Endothelial cell of umbilical vein (primary cell): Measurements from ENCODE around the gene BTBD2. TPM values are rescaled to one million over a fixed set of nuclear protein-coding genes. Genes with fewer than 3 reads are reported as not detected.

Experiments used
- BruUV-seq: library from RNA; stranded (reverse); fragments of 400-500 nt; replicated peaks from 2 replicates; lab custom pipeline; 2021; lab: Mats Ljungman, UMichigan
- CTCF ChIA-PET: fragments of 300-600, 350-600 bp; sonication (Branson Sonifier 250); formaldehyde crosslinking; loops from one replicate; lab custom pipeline; 2021; ENCODE audit warnings: antibody characterized with exemption, inconsistent platforms; lab: Charles Lee
- POLR2A ChIA-PET: fragments of 300-600, 350-600 bp; sonication (Branson Sonifier 250); formaldehyde crosslinking; loops from one replicate; lab custom pipeline; 2021; ENCODE audit warnings: antibody characterized with exemption, inconsistent platforms; lab: Charles Lee
- DNase-seq: peaks from one replicate; pipeline ENCODE4 v3.0.0-alpha.2; 2011; ENCODE audit warnings: low read depth, low spot score
- FAIRE-seq: peaks from 2 replicates; lab custom pipeline; 2011; peaks lifted over from hg19 to GRCh38; lab: Jason Lieb, UNC
- H2AFZ ChIP-seq: 2 replicates; pipeline ENCODE4 v1.6.0; 2012; ENCODE audit warnings: low read depth, low read length, control low read depth, inconsistent platforms
- H3K27ac ChIP-seq: 2 replicates; pipeline ENCODE4 v1.5.1; 2011; ENCODE audit warnings: low read depth, mild to moderate bottlenecking, control low read depth, low read length, moderate library complexity; ENCODE audit not compliant: insufficient read depth
- H3K27me3 ChIP-seq, 2 experiments: 2 replicates each; pipeline versions ENCODE4 v1.6.0 to v1.6.1; 2011; ENCODE audit warnings: low read length in 2 of 2, mixed read lengths in 1 of 2; ENCODE audit not compliant: control insufficient read depth in 2 of 2, insufficient read depth in 2 of 2
- H3K36me3 ChIP-seq, 2 experiments: 2 replicates in 1 of 2; 3 replicates in 1 of 2; pipeline ENCODE4 v1.5.1; 2011; ENCODE audit warnings: low read length in 2 of 2, mild to moderate bottlenecking in 1 of 2, moderate library complexity in 1 of 2; ENCODE audit not compliant: control insufficient read depth in 2 of 2, insufficient read depth in 2 of 2; ENCODE audit errors: extremely low read depth in 1 of 2
- H3K4me1 ChIP-seq: 3 replicates; pipeline ENCODE4 v1.5.1; 2011; ENCODE audit warnings: mild to moderate bottlenecking, low read length; ENCODE audit not compliant: control insufficient read depth, insufficient read depth; ENCODE audit errors: extremely low read depth
- H3K4me2 ChIP-seq: 2 replicates; pipeline ENCODE4 v1.6.1; 2011; ENCODE audit warnings: low read length, control low read depth, mixed read lengths; ENCODE audit not compliant: insufficient read depth
- H3K4me3 ChIP-seq, 3 experiments: fragments of 200-600 bp in 1 of 3; sonication (generic), shearing (Covaris generic) in 1 of 3; replicated peaks in 1 of 3; 2 replicates each; pipeline ENCODE4 v1.5.1; 2011 to 2016; ENCODE audit warnings: control low read depth in 3 of 3, low read length in 3 of 3, mild to moderate bottlenecking in 2 of 3, inconsistent platforms in 1 of 3, low read depth in 1 of 3, moderate library complexity in 1 of 3; ENCODE audit not compliant: insufficient read depth in 1 of 3
- H3K79me2 ChIP-seq: 2 replicates; pipeline ENCODE4 v1.6.0; 2012; ENCODE audit warnings: low read length, inconsistent platforms; ENCODE audit not compliant: control insufficient read depth, insufficient read depth
- H3K9ac ChIP-seq: replicated peaks from 2 replicates; pipeline ENCODE3; 2011; ENCODE audit warnings: low read length, control low read depth; ENCODE audit not compliant: insufficient read depth; ENCODE audit errors: extremely low read depth
- H3K9me1 ChIP-seq: replicated peaks from 3 replicates; pipeline ENCODE4 v1.6.0; 2011; ENCODE audit warnings: mild to moderate bottlenecking, low read length; ENCODE audit not compliant: control insufficient read depth, insufficient read depth; ENCODE audit errors: extremely low read depth
- H3K9me3 ChIP-seq: replicated peaks from 2 replicates; pipeline ENCODE4 v1.5.1; 2012; ENCODE audit warnings: low read length, inconsistent platforms; ENCODE audit not compliant: control insufficient read depth, insufficient read depth
- H4K20me1 ChIP-seq: replicated peaks from 2 replicates; pipeline ENCODE3; 2011; ENCODE audit warnings: mild to moderate bottlenecking, low read length; ENCODE audit not compliant: control insufficient read depth, insufficient read depth; ENCODE audit errors: extremely low read depth
- EZH2 ChIP-seq: IDR thresholded peaks from 2 replicates; pipeline ENCODE4 v1.6.1; 2012; ENCODE audit warnings: borderline replicate concordance, low read depth, mild to moderate bottlenecking, moderate library complexity, low read length, inconsistent platforms; ENCODE audit not compliant: severe bottlenecking
- FOS ChIP-seq: IDR thresholded peaks from 2 replicates; pipeline ENCODE4 v1.6.1; 2011; ENCODE audit warnings: mild to moderate bottlenecking, low read length, moderate library complexity, borderline replicate concordance; ENCODE audit not compliant: insufficient read depth
- GATA2 ChIP-seq: IDR thresholded peaks from 2 replicates; pipeline ENCODE4 v1.7.0; 2011; ENCODE audit warnings: low read depth, mild to moderate bottlenecking, moderate library complexity, mixed read lengths, low read length; ENCODE audit not compliant: insufficient read length, insufficient read depth
- JUN ChIP-seq: IDR thresholded peaks from 2 replicates; pipeline ENCODE4 v1.6.1; 2011; ENCODE audit warnings: borderline replicate concordance, low read depth; ENCODE audit not compliant: insufficient read length, insufficient read depth
- MYC ChIP-seq: IDR thresholded peaks from one replicate; pipeline ENCODE4 v1.6.1; 2011; ENCODE audit warnings: mild to moderate bottlenecking, low read depth, low read length
- POLR2A ChIP-seq: IDR thresholded peaks from 2 replicates; pipeline ENCODE4 v1.6.1; 2012; ENCODE audit warnings: low read depth, mild to moderate bottlenecking, control low read depth, low read length
- POLR2AphosphoS5 ChIP-seq: IDR thresholded peaks from 2 replicates; pipeline ENCODE4 v1.6.1; 2012; ENCODE audit warnings: low read depth, mild to moderate bottlenecking, control low read depth, low read length, moderate library complexity; ENCODE audit not compliant: insufficient read depth
- dilution Hi-C: fragments of 300-500 bp; cut with MboI; formaldehyde crosslinking; loops from one replicate; pipeline ENCODE4 v1.15.0; 2019; ENCODE audit warnings: low sequenced_read_pairs; ENCODE audit not compliant: extremely low pct_ligation_motif_present
- intact Hi-C: fragments of 100-400 bp; cut with micrococcal nuclease; formaldehyde crosslinking; loops from one replicate; pipeline ENCODE4 v1.10.0; 2022
- polyA plus RNA-seq, 4 experiments: library from polyadenylated mRNA; depleted of rRNA in 3 of 4; stranded (reverse) in 3 of 4; unstranded in 1 of 4; fragments of >200 nt; gene quantifications; 2 replicates each; pipeline versions ENCODE4 v1.2.1 to v1.2.3, GENCODE V29; 2011 to 2012; ENCODE audit warnings: missing spikeins in 1 of 4
- total RNA-seq: library from RNA; stranded (reverse); gene quantifications from 2 replicates; pipeline ENCODE4 v1.2.3, GENCODE V29; 2021
- TF ChIP-seq, protein P1 (sequence below), 2 donors: IDR thresholded peaks; 1 replicate in 1 of 2; 2 replicates in 1 of 2; pipeline ENCODE4 v1.5.1; 2011; ENCODE audit warnings: low read length in 2 of 2, mild to moderate bottlenecking in 2 of 2, moderate library complexity in 2 of 2, control low read depth in 1 of 2, inconsistent platforms in 1 of 2, low read depth in 1 of 2; ENCODE audit not compliant: insufficient read depth in 1 of 2; ENCODE audit errors: extremely low read depth in 1 of 2
- TF ChIP-seq, protein P2 (sequence below): IDR thresholded peaks from 2 replicates; pipeline ENCODE4 v1.6.1; 2011; ENCODE audit not compliant: insufficient read depth, insufficient read length

The BTBD2 gene
- total and polyA plus RNA-seq, 2 donors (not counting 3 experiments of a cell fraction or from before 2014, with no cell fraction given): 59.2 to 78.2 TPM

DNA sequence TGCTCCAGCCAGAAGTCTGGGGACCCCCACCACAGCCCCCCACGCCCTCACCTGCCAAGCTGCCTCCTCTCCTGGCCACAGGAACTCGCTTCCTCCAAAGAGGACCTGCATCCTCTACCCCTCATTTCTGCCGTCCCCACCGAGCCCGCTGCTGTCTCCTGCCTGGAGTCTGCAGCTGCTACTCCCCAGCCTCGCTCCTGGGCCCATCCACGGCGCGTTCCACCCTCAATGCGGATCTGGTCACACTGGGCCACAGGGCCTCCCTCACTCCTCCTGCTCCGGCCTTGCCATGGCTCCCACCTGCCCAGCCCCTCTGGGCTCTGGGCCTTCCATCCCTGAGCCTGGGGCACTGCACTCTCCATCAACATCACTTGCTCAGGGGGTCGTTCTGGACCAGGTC is 4.3 kb downstream of the BTBD2 start:
- intact Hi-C loops: no loop called here
- no TSS peak for BruUV-seq
- dilution Hi-C loops: no loop called here

DNA sequence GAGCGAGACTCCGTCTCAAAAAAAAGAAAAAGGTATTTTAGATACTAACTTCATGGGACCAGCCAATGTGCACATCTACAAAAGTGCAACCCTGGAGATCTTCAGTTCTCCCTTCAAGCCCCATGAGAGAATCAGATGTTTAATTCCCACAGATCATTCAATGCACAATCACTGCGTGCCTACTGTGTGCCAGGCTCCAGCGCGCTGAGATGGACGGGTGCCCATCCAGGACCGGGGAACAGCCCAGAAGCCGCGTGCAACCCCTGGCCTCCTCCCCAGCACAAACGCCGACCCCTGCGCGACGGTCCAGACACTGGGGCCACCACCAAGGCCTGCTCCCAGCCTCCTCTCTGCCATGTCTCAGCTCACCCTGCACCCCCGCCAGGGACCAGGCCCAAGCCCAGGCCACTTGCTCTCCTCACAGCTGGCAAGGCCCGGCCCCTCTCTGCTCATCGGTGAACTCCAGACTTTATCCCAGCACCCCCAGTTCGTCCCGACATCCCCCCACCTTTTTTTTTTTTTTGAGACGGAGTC is 5.3 kb downstream of the BTBD2 start:
- Histone ChIP-seq H3K4me3 (no peak overlapping the region), H4K20me1 (no peaks in the 10 kb centered on the region), H3K9me3 (no peaks in the 10 kb centered on the region), H3K36me3 (no peaks in the 10 kb centered on the region), H3K4me2 (no peak overlapping the region), H3K79me2 (peaks cover 14% of the 10 kb centered on the region), H2AFZ (no peak overlapping the region), H3K9me1 (no peaks in the 10 kb centered on the region), H3K27me3 (no peaks in the 10 kb centered on the region), H3K4me1 (no peaks in the 10 kb centered on the region), H3K9ac (no peak overlapping the region), H3K27ac (no peak overlapping the region)
- ChIA-PET CTCF (interaction anchor here (1.0 kb wide), 1 partner anchor 46 kb away, joined by 3 read pairs; no protein-coding TSS in a partner anchor), POLR2A (no interaction called here)
- no peak for DNase-seq
- BruUV-seq: no TSS peak
- TF ChIP-seq FOS (no peak), POLR2A (no peak), MYC (no peak), EZH2 (no peak), JUN (no peak), GATA2 (no peak), POLR2AphosphoS5 (no peak)
- TF ChIP-seq, protein P1, sequence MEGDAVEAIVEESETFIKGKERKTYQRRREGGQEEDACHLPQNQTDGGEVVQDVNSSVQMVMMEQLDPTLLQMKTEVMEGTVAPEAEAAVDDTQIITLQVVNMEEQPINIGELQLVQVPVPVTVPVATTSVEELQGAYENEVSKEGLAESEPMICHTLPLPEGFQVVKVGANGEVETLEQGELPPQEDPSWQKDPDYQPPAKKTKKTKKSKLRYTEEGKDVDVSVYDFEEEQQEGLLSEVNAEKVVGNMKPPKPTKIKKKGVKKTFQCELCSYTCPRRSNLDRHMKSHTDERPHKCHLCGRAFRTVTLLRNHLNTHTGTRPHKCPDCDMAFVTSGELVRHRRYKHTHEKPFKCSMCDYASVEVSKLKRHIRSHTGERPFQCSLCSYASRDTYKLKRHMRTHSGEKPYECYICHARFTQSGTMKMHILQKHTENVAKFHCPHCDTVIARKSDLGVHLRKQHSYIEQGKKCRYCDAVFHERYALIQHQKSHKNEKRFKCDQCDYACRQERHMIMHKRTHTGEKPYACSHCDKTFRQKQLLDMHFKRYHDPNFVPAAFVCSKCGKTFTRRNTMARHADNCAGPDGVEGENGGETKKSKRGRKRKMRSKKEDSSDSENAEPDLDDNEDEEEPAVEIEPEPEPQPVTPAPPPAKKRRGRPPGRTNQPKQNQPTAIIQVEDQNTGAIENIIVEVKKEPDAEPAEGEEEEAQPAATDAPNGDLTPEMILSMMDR (IDR thresholded peaks at IDR 0.05; ENCODE audit: extremely low read depth in 1 of 2, insufficient read depth in 1 of 2, low read depth in 1 of 2, low read length in 2 of 2): no peak
- TF ChIP-seq, protein P2, sequence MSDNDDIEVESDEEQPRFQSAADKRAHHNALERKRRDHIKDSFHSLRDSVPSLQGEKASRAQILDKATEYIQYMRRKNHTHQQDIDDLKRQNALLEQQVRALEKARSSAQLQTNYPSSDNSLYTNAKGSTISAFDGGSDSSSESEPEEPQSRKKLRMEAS: no peak
- dilution Hi-C loops: no loop called here
- no peak for FAIRE-seq
- intact Hi-C loops: no loop called here

More for the DNA sequence above, 4.3 kb downstream of the BTBD2 start:
- Histone ChIP-seq H3K27me3 (no peaks in the 10 kb centered on the region), H3K4me1 (no peaks in the 10 kb centered on the region), H3K9me3 (no peaks in the 10 kb centered on the region), H4K20me1 (no peaks in the 10 kb centered on the region), H3K9ac (no peak overlapping the region), H3K27ac (no peak overlapping the region), H3K79me2 (peaks cover 12% of the 10 kb centered on the region), H2AFZ (no peak overlapping the region), H3K9me1 (no peaks in the 10 kb centered on the region), H3K36me3 (no peaks in the 10 kb centered on the region), H3K4me2 (no peak overlapping the region), H3K4me3 (no peak overlapping the region)
- ChIA-PET CTCF (no interaction called here), POLR2A (no interaction called here)
- DNase-seq (no peak), FAIRE-seq (no peak)
- TF ChIP-seq, protein P2: no peak
- TF ChIP-seq, protein P1 (IDR thresholded peaks at IDR 0.05; ENCODE audit: extremely low read depth in 1 of 2, insufficient read depth in 1 of 2, low read depth in 1 of 2, low read length in 2 of 2): no peak
